NCI-H2029 treated with DMSO at 0.1 percent for 48 hours (cell line): ENCODE measurements around the gene IL11RA.

Experiments
- DNase-seq: peaks from one replicate; lab custom pipeline; 2025; lab: John Stamatoyannopoulos, UW

The IL11RA gene

DNA sequence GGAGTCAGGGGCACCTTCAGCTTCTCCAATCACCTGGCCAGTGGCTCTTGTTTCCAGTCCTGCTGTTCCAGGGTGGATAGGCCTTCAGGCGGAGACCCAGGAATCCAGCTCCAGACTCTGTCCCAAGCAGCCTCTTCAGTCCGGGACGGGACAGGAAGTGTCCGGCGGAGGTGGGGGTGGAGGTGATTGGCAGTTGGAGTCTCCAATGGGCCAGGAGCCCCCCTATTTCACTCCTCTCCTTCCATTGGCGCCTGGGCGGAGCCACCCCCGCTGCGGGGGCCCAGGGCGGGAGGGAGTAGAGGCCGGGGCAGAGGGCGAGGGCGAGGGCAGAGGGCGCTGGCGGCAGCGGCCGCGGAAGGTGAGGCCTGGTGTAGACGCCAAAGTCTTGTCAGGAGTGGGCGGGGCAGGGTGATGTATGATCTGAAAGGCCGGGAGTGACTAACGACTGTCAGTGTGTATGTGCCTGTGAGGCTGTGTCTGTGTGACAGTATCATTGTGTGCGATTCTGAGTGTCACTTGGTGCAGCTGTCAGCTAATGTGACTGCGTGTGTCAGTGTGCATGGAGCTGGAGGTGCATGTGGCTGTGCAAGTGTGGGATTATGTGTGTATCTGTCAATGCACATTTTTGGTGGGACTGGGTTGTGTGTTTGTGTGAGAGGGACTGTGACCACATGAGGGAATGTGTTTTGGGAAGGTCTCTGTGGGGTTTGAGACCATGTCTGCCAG is at the start of gene IL11RA:
Gene IL11RA, plus strand, starts transcription at position 310 of the 726 bp plus-strand sequence. CDS start 3,033 bp downstream, outside the sequence.
- DNase-seq: peak; percentile 14

DNA sequence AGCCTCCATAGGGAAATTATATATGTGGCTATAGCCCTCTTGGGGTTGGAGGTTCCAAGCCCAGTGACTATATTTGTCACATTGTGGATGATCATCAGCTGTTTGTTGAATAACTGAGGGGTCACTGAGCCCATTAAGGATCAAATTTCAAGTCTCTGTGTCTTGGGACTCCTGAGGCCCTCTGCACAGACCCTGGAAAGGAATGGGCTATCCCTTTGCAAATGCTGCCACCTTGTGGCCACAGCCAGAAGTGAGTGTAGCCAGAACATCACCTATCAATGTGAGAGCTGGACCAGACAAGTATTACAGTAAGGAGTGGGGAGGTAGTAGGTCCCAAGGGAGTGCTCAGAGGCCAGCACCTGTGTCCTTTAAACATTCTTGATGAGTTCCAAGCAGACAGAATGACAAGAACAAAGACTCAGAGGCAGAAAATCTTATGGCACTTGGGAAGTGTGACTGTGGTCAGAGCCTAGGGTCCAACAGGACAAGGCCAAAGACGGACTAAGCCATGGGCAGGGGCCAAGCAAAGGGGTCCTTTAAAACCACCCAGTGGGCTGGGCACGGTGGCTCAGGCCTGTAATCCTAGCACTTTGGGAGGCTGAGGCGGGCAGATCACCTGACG is 48.3 kb upstream of the IL11RA start:
- DNase-seq: peak; percentile 44

DNA sequence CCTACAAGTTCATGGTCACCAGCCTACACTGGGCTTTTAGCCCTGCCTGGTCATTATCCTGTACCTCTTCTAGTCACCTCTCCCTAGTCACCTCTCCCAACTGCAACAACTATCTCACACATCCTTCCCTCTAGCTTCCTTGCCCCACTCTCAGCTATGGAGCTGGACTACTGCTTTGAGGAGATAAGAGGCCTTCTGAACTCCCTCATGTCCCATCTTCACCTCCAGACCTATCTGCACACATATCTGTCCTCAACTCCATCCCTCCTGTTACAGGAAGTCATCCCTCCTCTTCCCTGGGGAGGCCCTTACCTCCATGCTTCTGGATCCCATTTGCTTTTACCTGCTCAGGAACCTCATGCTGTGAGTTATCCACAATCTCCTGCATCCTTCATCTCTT is 45.8 kb upstream of the IL11RA start:
- no peak for DNase-seq

DNA sequence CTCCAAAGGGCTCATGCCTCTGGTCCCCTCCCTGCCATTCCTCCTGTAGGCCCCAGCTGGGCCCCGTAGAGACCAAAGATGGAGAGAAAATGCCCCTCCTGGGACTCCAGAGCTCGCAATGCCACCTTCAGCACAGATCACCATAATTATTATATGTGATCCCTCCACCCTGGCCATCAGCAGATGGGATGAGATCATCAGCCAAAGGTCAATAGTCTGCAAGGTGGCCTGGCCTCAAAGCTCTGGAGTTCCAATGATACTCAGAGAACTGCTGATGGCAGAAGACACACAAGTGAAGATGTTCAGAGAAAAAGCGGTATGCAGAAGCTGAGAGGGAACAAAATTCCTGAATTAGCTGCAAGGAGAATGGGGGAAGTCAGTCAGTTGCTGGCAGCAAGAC is 45.1 kb upstream of the IL11RA start:
- DNase-seq: no peak

DNA sequence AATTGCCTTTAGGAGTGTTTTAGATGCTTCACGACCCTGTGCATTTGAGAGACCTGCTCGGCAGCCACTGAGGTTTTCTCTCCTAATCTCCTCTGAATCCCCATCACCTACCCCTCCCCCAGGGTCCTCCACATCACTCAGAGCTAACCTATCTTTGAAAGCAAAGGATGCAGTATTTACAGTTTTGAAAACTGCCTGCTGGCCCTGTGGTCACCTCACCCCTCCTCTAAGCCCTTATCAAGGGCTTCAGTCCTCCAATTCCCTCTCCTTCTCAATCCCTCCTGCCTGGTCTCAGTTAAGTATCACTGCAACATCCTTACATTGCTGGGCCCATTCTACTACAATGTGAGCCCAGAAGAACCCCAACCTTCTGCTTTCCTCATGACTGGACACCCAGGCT is 44.7 kb upstream of the IL11RA start:
- DNase-seq: no peak

GRCh38 chr9:34610434-34611206 is 41.4 kb upstream of the IL11RA start:
- DNase-seq: no peak

DNA sequence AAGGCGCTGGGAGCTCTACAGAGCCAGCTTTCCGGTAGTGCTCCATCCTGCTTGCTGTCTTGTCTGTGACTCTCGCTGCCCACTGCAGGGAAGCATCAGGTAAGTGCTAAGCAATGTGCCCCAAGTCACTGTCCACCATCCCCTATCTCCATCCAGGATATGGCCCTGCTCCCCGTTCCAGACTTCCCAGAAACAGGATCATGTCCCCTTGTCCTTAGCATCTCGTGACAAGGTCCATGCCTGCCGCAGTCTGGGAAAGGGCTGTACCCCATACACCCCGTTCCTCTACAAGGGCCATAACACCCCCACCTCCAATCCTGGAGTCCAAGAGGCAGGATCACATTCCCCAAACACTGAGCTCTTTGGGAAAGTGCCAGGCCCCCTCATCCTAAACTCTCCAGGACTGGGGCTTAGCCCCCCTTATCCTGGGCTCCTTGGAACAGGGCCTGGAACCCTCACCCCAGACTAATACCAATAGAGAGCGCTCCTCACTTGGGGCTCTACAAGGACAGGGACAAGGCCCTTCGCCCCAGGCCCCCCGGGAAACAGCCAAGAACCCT is 40.7 kb upstream of the IL11RA start:
- DNase-seq: no peak

GRCh38 chr9:34611811-34612787 is 39.9 kb upstream of the IL11RA start, which contains the start of gene RPP25L:
RPP25L (minus strand) TSS chr9:34612097; CDS start chr9:34611296, 801 bp downstream.
- DNase-seq: peak; percentile 35

GRCh38 chr9:34612788-34613390 is 39.1 kb upstream of the IL11RA start:
- no peak for DNase-seq

DNA sequence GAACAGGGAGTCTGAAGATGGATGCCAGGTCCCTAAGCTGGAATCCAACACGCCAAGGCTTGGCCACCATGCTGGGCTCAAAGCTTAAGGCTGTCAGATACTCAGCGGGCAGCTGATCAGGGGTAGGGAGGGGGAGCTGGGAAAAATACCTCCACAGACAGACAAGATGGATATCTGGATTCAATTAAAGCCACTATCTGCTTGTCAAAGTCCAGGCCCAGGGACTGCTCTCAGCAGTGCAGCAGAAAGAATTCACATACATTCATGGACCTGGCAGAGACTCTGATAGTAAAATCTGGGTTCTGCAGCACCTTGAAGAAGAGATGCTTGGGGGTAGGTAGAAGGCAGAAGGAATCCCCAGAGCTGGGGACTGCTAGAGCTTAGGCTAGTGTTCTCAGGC is 36.9 kb upstream of the IL11RA start:
- DNase-seq: no peak

- peak; percentile 95 for DNase-seq
Observed at GRCh38 chr9:34620061-34620994, 31.7 kb upstream of the IL11RA start, which contains the start of gene DCTN3. DCTN3 (minus strand) TSS chr9:34620495; CDS start chr9:34620464, 31 bp downstream.

- DNase-seq: no peak
Observed at GRCh38 chr9:34623374-34624235, 28.4 kb upstream of the IL11RA start.

- no peak for DNase-seq
Observed at GRCh38 chr9:34624475-34625185, 27.4 kb upstream of the IL11RA start.

DNA sequence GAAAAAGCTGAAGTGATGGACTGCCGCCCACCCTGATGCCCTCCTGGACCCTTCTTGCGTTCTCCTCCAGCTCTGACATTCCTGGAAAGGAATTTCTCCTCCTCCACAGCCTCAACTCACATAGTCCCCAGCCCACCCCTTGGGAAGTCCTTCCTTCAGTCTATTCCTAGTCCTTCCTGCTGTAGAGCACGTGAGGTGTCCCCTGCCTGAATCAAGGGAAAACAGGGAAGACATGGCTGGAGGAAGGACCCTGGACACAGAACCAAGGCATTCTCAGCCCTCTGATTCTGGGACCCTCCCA is 26.8 kb upstream of the IL11RA start:
- DNase-seq: no peak

DNA sequence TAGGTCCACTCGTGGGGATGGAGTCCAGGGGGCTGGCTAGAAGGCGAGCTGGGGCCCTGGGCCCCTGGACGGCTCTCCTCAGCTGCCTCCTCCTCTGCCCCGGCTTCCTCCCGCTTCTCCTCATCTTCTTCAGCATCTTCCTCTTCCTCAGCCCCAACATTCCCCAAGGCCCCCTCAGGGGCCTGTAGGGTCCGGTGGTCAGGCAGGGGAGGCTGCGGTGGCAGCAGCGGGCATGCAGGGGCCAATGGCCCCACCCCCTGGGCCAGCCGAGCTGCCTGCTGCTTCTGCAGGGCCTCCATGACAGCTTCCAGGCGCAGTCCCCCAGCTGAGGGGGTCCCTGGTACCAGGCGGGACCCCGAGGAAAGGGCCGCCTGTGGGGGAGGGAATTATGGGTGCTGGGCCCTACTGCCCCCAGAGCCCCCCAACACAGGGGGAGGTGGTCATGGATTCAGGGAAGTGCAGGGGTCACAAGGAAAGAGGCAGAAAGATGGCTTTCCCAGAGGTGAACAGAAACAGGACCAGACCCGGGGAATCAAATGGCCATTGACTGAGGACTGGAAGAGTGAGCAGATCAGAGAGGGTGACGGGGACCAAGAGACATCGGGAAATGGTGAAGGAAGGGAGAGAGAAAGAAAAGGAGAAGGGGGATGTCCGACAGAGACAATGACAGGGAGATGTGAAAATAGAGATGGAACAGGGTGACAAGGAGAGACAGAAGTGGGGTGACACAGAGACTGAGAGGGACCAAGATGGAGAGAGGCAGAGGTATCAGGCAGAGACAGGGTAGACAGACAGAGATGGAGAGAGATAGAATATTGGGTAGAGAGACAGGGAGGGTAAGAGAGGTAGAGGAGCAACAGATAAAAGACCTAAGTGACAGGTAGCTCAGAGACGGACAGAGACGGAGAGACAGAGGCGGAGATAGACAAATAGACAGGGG is 24.0 kb upstream of the IL11RA start:
- no peak for DNase-seq

GRCh38 chr9:34628656-34629490 is 23.1 kb upstream of the IL11RA start, which contains the start of gene ARID3C:
ARID3C (minus strand) TSS chr9:34629066; CDS start chr9:34628014, 1,052 bp downstream.
- DNase-seq: no peak
